K562 (cell line): ENCODE measurements around the gene MED15. TPM values are rescaled to one million over a fixed set of nuclear protein-coding genes. Genes with fewer than 3 reads are reported as not detected.

Source experiments
- ATAC-seq: fragments of 200-7000 bp; cut with Tn5 transposase; 3 replicates; pipeline ENCODE4 v1.9.1; 2020; ENCODE audit warnings: moderate library complexity
- BruUV-seq: library from RNA; stranded (reverse); fragments of 400-500 nt; replicated peaks from 2 replicates; lab custom pipeline; 2021; lab: Mats Ljungman, UMichigan
- CTCF ChIA-PET: fragments of 300-600 bp; formaldehyde crosslinking; extraction: SDS; loops from one replicate; lab custom pipeline; 2021; ENCODE audit warnings: low intra/inter-chr PET ratio; lab: Yijun Ruan, JAX
- POLR2A ChIA-PET: fragments of 300-600, 350-650 bp; sonication (Branson Sonifier 250); formaldehyde crosslinking; extraction: SDS; loops from one replicate; lab custom pipeline; 2021; ENCODE audit warnings: antibody characterized with exemption, inconsistent platforms; lab: Yijun Ruan, JAX
- DNase-seq, 4 experiments: peaks; one replicate each; pipeline versions ENCODE4 v3.0.0 to v3.0.0-alpha.2; 2011 to 2018; ENCODE audit warnings: low spot score in 3 of 4, mixed read lengths in 3 of 4; ENCODE audit errors: extremely low read depth in 1 of 4
- FAIRE-seq: peaks from 2 replicates; lab custom pipeline; 2011; peaks lifted over from hg19 to GRCh38; lab: Jason Lieb, UNC
- H2AFZ ChIP-seq: 2 replicates; pipeline ENCODE4 v1.6.0; 2011; ENCODE audit warnings: low read depth, low read length, control low read depth, inconsistent platforms
- H3K27ac ChIP-seq: fragments of 200-600 bp; 3 replicates; pipeline ENCODE4 v1.8.0; 2011; ENCODE audit warnings: low read depth, mild to moderate bottlenecking, control low read depth, inconsistent platforms, low read length, moderate library complexity, mixed read lengths; ENCODE audit errors: extremely low read depth
- H3K27me3 ChIP-seq, 2 experiments: fragments of 300-600 bp in 1 of 2; 2 replicates in 1 of 2; 3 replicates in 1 of 2; pipeline versions ENCODE4 v1.6.0 to v1.8.0; 2011; ENCODE audit warnings: inconsistent platforms in 2 of 2, low read length in 2 of 2, mild to moderate bottlenecking in 1 of 2, mixed read lengths in 1 of 2, moderate library complexity in 1 of 2; ENCODE audit not compliant: control insufficient read depth in 2 of 2, insufficient read depth in 2 of 2
- H3K36me3 ChIP-seq: fragments of 300-600 bp; 3 replicates; pipeline ENCODE4 v1.8.0; 2011; ENCODE audit warnings: mild to moderate bottlenecking, low read length, inconsistent platforms; ENCODE audit not compliant: control insufficient read depth, insufficient read depth
- H3K4me1 ChIP-seq, 2 experiments: fragments of 200-600 bp in 1 of 2; replicated peaks in 1 of 2; 2 replicates in 1 of 2; 3 replicates in 1 of 2; pipeline versions ENCODE4 v1.5.1 to v1.8.0; 2011; ENCODE audit warnings: inconsistent platforms in 2 of 2, low read length in 2 of 2, mild to moderate bottlenecking in 1 of 2, mixed read lengths in 1 of 2, moderate library complexity in 1 of 2; ENCODE audit not compliant: control insufficient read depth in 2 of 2, insufficient read depth in 2 of 2
- H3K4me2 ChIP-seq: 2 replicates; pipeline ENCODE4 v1.6.1; 2011; ENCODE audit warnings: low read length, control low read depth, inconsistent platforms, mixed read lengths; ENCODE audit not compliant: insufficient read depth
- H3K4me3 ChIP-seq: fragments of 200-600 bp; sonication (generic), shearing (Covaris generic); 2 replicates; pipeline ENCODE4 v1.5.1; 2016; ENCODE audit warnings: control low read depth, inconsistent platforms
- H3K79me2 ChIP-seq: fragments of 200-600 bp; 3 replicates; pipeline ENCODE4 v1.8.0; 2011; ENCODE audit warnings: low read length, inconsistent platforms; ENCODE audit not compliant: control insufficient read depth, insufficient read depth
- H3K9ac ChIP-seq, 2 experiments: 2 replicates each; pipeline versions ENCODE4 v1.6.0 to v1.6.1; 2011; ENCODE audit warnings: low read depth in 2 of 2, low read length in 2 of 2, control low read depth in 1 of 2, inconsistent platforms in 1 of 2, mild to moderate bottlenecking in 1 of 2, mixed read lengths in 1 of 2; ENCODE audit not compliant: insufficient read depth in 1 of 2
- H3K9me1 ChIP-seq: one replicate; pipeline ENCODE4 v1.6.0; 2011; ENCODE audit warnings: inconsistent platforms, mild to moderate bottlenecking, low read length, moderate library complexity; ENCODE audit not compliant: control insufficient read depth, insufficient read depth
- H3K9me3 ChIP-seq: replicated peaks from 2 replicates; pipeline ENCODE4 v1.5.1; 2011; ENCODE audit warnings: low read depth, low read length, inconsistent platforms; ENCODE audit not compliant: control insufficient read depth, insufficient read depth
- H4K20me1 ChIP-seq: replicated peaks from 2 replicates; pipeline ENCODE4 v1.6.1; 2011; ENCODE audit warnings: low read length, inconsistent platforms, mixed read lengths; ENCODE audit not compliant: control insufficient read depth, insufficient read depth
- ARNT ChIP-seq, 2 experiments: fragments of 450-650 bp; IDR thresholded peaks; 2 replicates each; pipeline ENCODE4 v1.6.1; 2016; ENCODE audit warnings: mild to moderate bottlenecking in 1 of 2
- ASH1L ChIP-seq: fragments of 450-650 bp; IDR thresholded peaks from 2 replicates; pipeline ENCODE4 v1.6.1; 2018; ENCODE audit warnings: borderline replicate concordance, mild to moderate bottlenecking, low read depth; ENCODE audit not compliant: partially characterized antibody
- CAMTA2 ChIP-seq: fragments of 250-450 bp; sonication (Bioruptor Pico); conservative IDR thresholded peaks from 2 replicates; pipeline ENCODE4 v1.5.1; 2022
- MLLT1 ChIP-seq, 2 experiments: fragments of 450-650 bp; IDR thresholded peaks; 2 replicates each; pipeline ENCODE4 v1.6.1; 2016
- PHF20 ChIP-seq: fragments of 450-650 bp; IDR thresholded peaks from 2 replicates; pipeline ENCODE4 v1.6.1; 2018; ENCODE audit not compliant: partially characterized antibody
- RB1 ChIP-seq: fragments of 450-650 bp; IDR thresholded peaks from 2 replicates; pipeline ENCODE4 v1.6.1; 2017; ENCODE audit warnings: low read depth, mild to moderate bottlenecking
- SMARCA5 ChIP-seq: fragments of 450-650 bp; IDR thresholded peaks from 2 replicates; pipeline ENCODE4 v1.6.1; 2016
- SUPT5H ChIP-seq: fragments of 450-650 bp; IDR thresholded peaks from 2 replicates; pipeline ENCODE4 v1.6.1; 2016
- ZNF277 ChIP-seq: fragments of 250-450 bp; sonication (Bioruptor Pico); IDR thresholded peaks from 2 replicates; pipeline ENCODE4 v1.8.0; 2022; ENCODE audit warnings: inconsistent platforms, mild to moderate bottlenecking, moderate library complexity, borderline replicate concordance
- ZNF830 ChIP-seq: fragments of 250-450 bp; sonication (Bioruptor Pico); IDR thresholded peaks from 2 replicates; pipeline ENCODE4 v1.5.0; 2021; ENCODE audit warnings: mild to moderate bottlenecking
- ZSCAN32 ChIP-seq: fragments of 450-650 bp; formaldehyde crosslinking; IDR thresholded peaks from 2 replicates; pipeline ENCODE4 v1.4.0; 2020; ENCODE audit warnings: mild to moderate bottlenecking, moderate library complexity
- WGBS: fragments of 100-300 bp; shearing (Covaris generic); methylation state at CpG from one replicate; pipeline ENCODE4 v1.1.6; 2016; ENCODE audit warnings: low coverage, mixed read lengths; ENCODE audit not compliant: insufficient coverage; ENCODE audit errors: missing lambda C conversion rate; 5-methylcytosine and 5-hydroxymethylcytosine counted together
- in situ Hi-C: fragments of 300-500 bp; cut with MboI; formaldehyde crosslinking; loops from 4 replicates; pipeline ENCODE4 v1.15.0; 2018; ENCODE audit warnings: inconsistent platforms, mixed read lengths
- intact Hi-C: fragments of 100-400 bp; cut with micrococcal nuclease; formaldehyde crosslinking; loops from 2 replicates; pipeline ENCODE4 v1.14.2; 2022
- polyA plus RNA-seq, 8 experiments: library from polyadenylated mRNA; depleted of rRNA in 4 of 8; stranded (reverse) in 5 of 8; unstranded in 3 of 8; fragments of >200 nt; fragmentation: Nextera tagmentation in 2 of 8; fragmentation: Illumina TruSeq in 1 of 8; extraction: Ambion mirVana in 2 of 8; extraction: Trizol in 1 of 8; gene quantifications; 2 replicates each; pipeline versions ENCODE4 v1.2.1 to v1.2.3, GENCODE V29; 2011 to 2014; ENCODE audit warnings: inconsistent platforms in 1 of 8, missing spikeins in 1 of 8
- total RNA-seq, 7 experiments: library from RNA; depleted of rRNA in 6 of 7; stranded (reverse); fragments of >200 nt in 6 of 7; fragmentation: Illumina TruSeq in 2 of 7; extraction: Trizol in 2 of 7; gene quantifications; 2 replicates each; pipeline versions ENCODE4 v1.2.1 to v1.2.3, GENCODE V29; 2011 to 2021; ENCODE audit warnings: low replicate concordance in 1 of 7
- TF ChIP-seq, protein P1 (sequence below): fragments of 450-650 bp; formaldehyde crosslinking; IDR thresholded peaks from 2 replicates; pipeline ENCODE4 v1.4.0; 2020; ENCODE audit warnings: mild to moderate bottlenecking, mixed read lengths
- TF ChIP-seq, protein P2 (sequence below), 3 experiments: IDR thresholded peaks in 2 of 3; conservative IDR thresholded peaks in 1 of 3; 2 replicates each; pipeline ENCODE4 v1.5.1; 2011 to 2012; ENCODE audit warnings: low read length in 3 of 3, mild to moderate bottlenecking in 3 of 3, control low read depth in 2 of 3, improper control_type of control experiment in 1 of 3, inconsistent platforms in 1 of 3, low read depth in 1 of 3, mixed read lengths in 1 of 3, moderate library complexity in 1 of 3; ENCODE audit not compliant: insufficient read depth in 2 of 3
- TF ChIP-seq, protein P3 (sequence below): fragments of 450-650 bp; formaldehyde crosslinking; IDR thresholded peaks from 2 replicates; pipeline ENCODE4 v1.4.0; 2022; ENCODE audit warnings: mild to moderate bottlenecking, moderate library complexity

MED15 gene
- total and polyA plus RNA-seq, 9 of the 15 experiments (the other 6 are each of a cell fraction or from before 2014, with no cell fraction given), result 4.0 to 271 (median 60.1) TPM

- Histone ChIP-seq H4K20me1 (peaks cover 44% of the 10 kb centered on the region), H3K9me1 (peaks cover 5% of the 10 kb centered on the region), H2AFZ (no peak overlapping the region), H3K27ac (no peak overlapping the region), H3K9ac (peak overlapping the region in 1 of 2 experiments; percentile 27; a peak in 2 of 4 replicates), H3K36me3 (peaks cover 43% of the 10 kb centered on the region; the same call in 2 of the 3 replicates), H3K4me3 (no peak overlapping the region), H3K9me3 (no peaks in the 10 kb centered on the region), H3K4me2 (no peak overlapping the region), H3K79me2 (no peaks in the 10 kb centered on the region), H3K27me3 (peaks cover 19 to 37% of the 10 kb centered on the region in 2 experiments; a peak in 4 of 5 replicates), H3K4me1 (peaks cover 0 to 50% of the 10 kb centered on the region in 2 experiments; a peak in 2 of 5 replicates)
- CTCF ChIA-PET, result no interaction called here
- FAIRE-seq (peak; percentile 72), ATAC-seq (peak; percentile 37), DNase-seq (peak in 1 of 4 experiments; percentile 52)
- no TSS peak for BruUV-seq
- 36% methylated on average over 7 of the region's 7 CpGs for WGBS
- in situ Hi-C loops, result no loop called here
- intact Hi-C loops, result loop anchor here (5.0 kb wide), 1 partner anchor 171 kb away; no protein-coding TSS in a partner anchor
- POLR2A ChIA-PET, result interaction anchor here (0.6 to 8.8 kb wide), 5 partner anchors 10 to 431 kb away, joined by 3 to 96 read pairs (median 6); no protein-coding TSS in a partner anchor
- TF ChIP-seq ARNT (IDR thresholded peaks at IDR 0.05), result no peak
- no peak for TF ChIP-seq SMARCA5
- TF ChIP-seq ZSCAN32 (CRISPR knock-in tag), result no peak
- no peak for TF ChIP-seq MLLT1 (IDR thresholded peaks at IDR 0.05)
- no peak for TF ChIP-seq ASH1L
- no peak for TF ChIP-seq PHF20
- 0 out of 2 replicates have a peak, but pooled peaks have one; percentile 15 for TF ChIP-seq CAMTA2 (CRISPR knock-in tag)
- TF ChIP-seq, protein P1, sequence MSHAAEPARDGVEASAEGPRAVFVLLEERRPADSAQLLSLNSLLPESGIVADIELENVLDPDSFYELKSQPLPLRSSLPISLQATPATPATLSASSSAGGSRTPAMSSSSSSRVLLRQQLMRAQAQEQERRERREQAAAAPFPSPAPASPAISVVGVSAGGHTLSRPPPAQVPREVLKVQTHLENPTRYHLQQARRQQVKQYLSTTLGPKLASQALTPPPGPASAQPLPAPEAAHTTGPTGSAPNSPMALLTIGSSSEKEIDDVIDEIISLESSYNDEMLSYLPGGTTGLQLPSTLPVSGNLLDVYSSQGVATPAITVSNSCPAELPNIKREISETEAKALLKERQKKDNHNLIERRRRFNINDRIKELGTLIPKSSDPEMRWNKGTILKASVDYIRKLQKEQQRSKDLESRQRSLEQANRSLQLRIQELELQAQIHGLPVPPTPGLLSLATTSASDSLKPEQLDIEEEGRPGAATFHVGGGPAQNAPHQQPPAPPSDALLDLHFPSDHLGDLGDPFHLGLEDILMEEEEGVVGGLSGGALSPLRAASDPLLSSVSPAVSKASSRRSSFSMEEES, result 0 out of 2 replicates have a peak, but pooled peaks have one; percentile 1
- 0 out of 2 replicates have a peak, but pooled peaks have one; percentile 37 for TF ChIP-seq RB1
- TF ChIP-seq, protein P2, sequence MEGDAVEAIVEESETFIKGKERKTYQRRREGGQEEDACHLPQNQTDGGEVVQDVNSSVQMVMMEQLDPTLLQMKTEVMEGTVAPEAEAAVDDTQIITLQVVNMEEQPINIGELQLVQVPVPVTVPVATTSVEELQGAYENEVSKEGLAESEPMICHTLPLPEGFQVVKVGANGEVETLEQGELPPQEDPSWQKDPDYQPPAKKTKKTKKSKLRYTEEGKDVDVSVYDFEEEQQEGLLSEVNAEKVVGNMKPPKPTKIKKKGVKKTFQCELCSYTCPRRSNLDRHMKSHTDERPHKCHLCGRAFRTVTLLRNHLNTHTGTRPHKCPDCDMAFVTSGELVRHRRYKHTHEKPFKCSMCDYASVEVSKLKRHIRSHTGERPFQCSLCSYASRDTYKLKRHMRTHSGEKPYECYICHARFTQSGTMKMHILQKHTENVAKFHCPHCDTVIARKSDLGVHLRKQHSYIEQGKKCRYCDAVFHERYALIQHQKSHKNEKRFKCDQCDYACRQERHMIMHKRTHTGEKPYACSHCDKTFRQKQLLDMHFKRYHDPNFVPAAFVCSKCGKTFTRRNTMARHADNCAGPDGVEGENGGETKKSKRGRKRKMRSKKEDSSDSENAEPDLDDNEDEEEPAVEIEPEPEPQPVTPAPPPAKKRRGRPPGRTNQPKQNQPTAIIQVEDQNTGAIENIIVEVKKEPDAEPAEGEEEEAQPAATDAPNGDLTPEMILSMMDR (IDR thresholded peaks at IDR 0.05 in 2 of 3, conservative IDR thresholded peaks at IDR 0.05 in 1 of 3; ENCODE audit: insufficient read depth in 2 of 3, low read depth in 1 of 3, low read length in 3 of 3), result peak; percentile 28 to 43 (median 33); a peak in 3 of 6 replicates
- TF ChIP-seq SUPT5H, result peak; percentile 84
- 0 out of 2 replicates have a peak, but pooled peaks have one; percentile 11 for TF ChIP-seq ZNF830 (CRISPR knock-in tag)
- no peak for TF ChIP-seq ZNF277 (CRISPR knock-in tag)
- TF ChIP-seq, protein P3, sequence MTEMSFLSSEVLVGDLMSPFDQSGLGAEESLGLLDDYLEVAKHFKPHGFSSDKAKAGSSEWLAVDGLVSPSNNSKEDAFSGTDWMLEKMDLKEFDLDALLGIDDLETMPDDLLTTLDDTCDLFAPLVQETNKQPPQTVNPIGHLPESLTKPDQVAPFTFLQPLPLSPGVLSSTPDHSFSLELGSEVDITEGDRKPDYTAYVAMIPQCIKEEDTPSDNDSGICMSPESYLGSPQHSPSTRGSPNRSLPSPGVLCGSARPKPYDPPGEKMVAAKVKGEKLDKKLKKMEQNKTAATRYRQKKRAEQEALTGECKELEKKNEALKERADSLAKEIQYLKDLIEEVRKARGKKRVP (CRISPR knock-in tag), result peak; percentile 61; the same call in 1 of the 2 replicates
Observed at GRCh38 chr22:20588092-20588842, 80.9 kb downstream of the MED15 start.
